ENCODE results near the gene TAPBPL. TPM values are rescaled to one million over a fixed set of nuclear protein-coding genes. Genes with fewer than 3 reads are reported as not detected.
A peak's percentile ranks its signal among the peaks of the same experiment; 100 is the strongest.
"Not testable (repeated sequence)": the region's sequence is repeated elsewhere in the genome, so short reads cannot be mapped to it uniquely, and the experiment has no call there.

Gene TAPBPL
- polyA plus RNA-seq, 1 donor, result 38.5 TPM

- no peak overlapping the region for H3K27ac ChIP-seq (ENCODE audit: low read length)
- DNase-seq, result no peak
- WGBS (ENCODE audit: insufficient coverage, low lambda C conversion rate), result no CpG with 5 or more reads among the region's 8 CpGs
Measured at GRCh38 chr12:6424866-6425265, 27.0 kb upstream of the TAPBPL start.

GRCh38 chr12:6425590-6426531 lies 26.0 kb upstream of the TAPBPL start:
- Histone ChIP-seq H3K9me3 (ENCODE audit: control insufficient read depth, low read depth, low read length) (no peaks in the 10 kb centered on the region), H3K4me3 (ENCODE audit: low read length) (no peak overlapping the region), H3K4me1 (ENCODE audit: control insufficient read depth, insufficient read depth, low read length) (peaks cover 2% of the 10 kb centered on the region), H3K36me3 (ENCODE audit: control insufficient read depth, insufficient read depth, low read length) (no peaks in the 10 kb centered on the region), H3K27ac (ENCODE audit: low read length) (no peak overlapping the region), H3K27me3 (ENCODE audit: control insufficient read depth, insufficient read depth, low read length) (no peaks in the 10 kb centered on the region)
- DNase-seq, result peak; percentile 47 to 70
- WGBS (ENCODE audit: insufficient coverage, low lambda C conversion rate), result 78% methylated on average over 4 of the region's 23 CpGs

More at GRCh38 chr12:6424866-6425265, 27.0 kb upstream of the TAPBPL start:
- no peaks in the 10 kb centered on the region for H3K36me3 ChIP-seq (ENCODE audit: control insufficient read depth, insufficient read depth, low read length)
- peaks cover 2% of the 10 kb centered on the region for H3K4me1 ChIP-seq (ENCODE audit: control insufficient read depth, insufficient read depth, low read length)
- no peaks in the 10 kb centered on the region for H3K27me3 ChIP-seq (ENCODE audit: control insufficient read depth, insufficient read depth, low read length)
- no peak overlapping the region for H3K4me3 ChIP-seq (ENCODE audit: low read length)
- H3K9me3 ChIP-seq (ENCODE audit: control insufficient read depth, low read depth, low read length), result no peaks in the 10 kb centered on the region

GRCh38 chr12:6426882-6427671 lies 24.8 kb upstream of the TAPBPL start:
- no peak overlapping the region for H3K27ac ChIP-seq (ENCODE audit: low read length)
- no peaks in the 10 kb centered on the region for H3K36me3 ChIP-seq (ENCODE audit: control insufficient read depth, insufficient read depth, low read length)
- no peak for DNase-seq
- WGBS (ENCODE audit: insufficient coverage, low lambda C conversion rate), result 93% methylated on average over 2 of the region's 14 CpGs
- no peaks in the 10 kb centered on the region for H3K9me3 ChIP-seq (ENCODE audit: control insufficient read depth, low read depth, low read length)
- no peak overlapping the region for H3K4me3 ChIP-seq (ENCODE audit: low read length)
- no peaks in the 10 kb centered on the region for H3K27me3 ChIP-seq (ENCODE audit: control insufficient read depth, insufficient read depth, low read length)
- peaks cover 2% of the 10 kb centered on the region for H3K4me1 ChIP-seq (ENCODE audit: control insufficient read depth, insufficient read depth, low read length)

DNA sequence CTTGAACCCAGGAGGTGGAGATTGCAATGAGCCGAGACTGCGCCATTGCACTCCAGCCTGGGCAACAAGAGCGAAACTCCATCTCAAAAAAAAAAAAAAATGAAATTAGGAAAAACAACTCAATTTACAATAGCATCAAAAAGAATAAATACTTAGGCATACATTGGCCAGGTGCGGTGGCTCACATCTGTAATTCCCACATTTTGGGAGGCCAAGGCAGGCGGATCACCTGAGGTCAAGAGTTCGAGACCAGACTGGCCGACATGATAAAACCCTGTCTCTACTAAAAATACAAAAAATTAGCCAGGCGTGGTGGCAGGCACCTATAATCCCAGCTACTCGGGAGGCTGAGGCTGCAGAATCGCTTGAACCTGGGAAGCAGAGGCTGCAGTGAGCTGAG lies 24.0 kb upstream of the TAPBPL start:
- not testable (repeated sequence) for H3K27ac ChIP-seq (ENCODE audit: low read length)

GRCh38 chr12:6428326-6428725 lies 23.5 kb upstream of the TAPBPL start:
- Histone ChIP-seq H3K4me1 (ENCODE audit: control insufficient read depth, insufficient read depth, low read length) (peaks cover 2% of the 10 kb centered on the region), H3K36me3 (ENCODE audit: control insufficient read depth, insufficient read depth, low read length) (no peaks in the 10 kb centered on the region), H3K27me3 (ENCODE audit: control insufficient read depth, insufficient read depth, low read length) (no peaks in the 10 kb centered on the region), H3K4me3 (ENCODE audit: low read length) (no peak overlapping the region), H3K9me3 (ENCODE audit: control insufficient read depth, low read depth, low read length) (no peaks in the 10 kb centered on the region), H3K27ac (ENCODE audit: low read length) (no peak overlapping the region)
- no peak for DNase-seq
- WGBS (ENCODE audit: insufficient coverage, low lambda C conversion rate), result 100% methylated on average over 1 of the region's 3 CpGs

More for the DNA sequence above, 24.0 kb upstream of the TAPBPL start:
- not testable (repeated sequence) for H3K4me1 ChIP-seq (ENCODE audit: control insufficient read depth, insufficient read depth, low read length); DNase-seq; H3K9me3 ChIP-seq (ENCODE audit: control insufficient read depth, low read depth, low read length); H3K4me3 ChIP-seq (ENCODE audit: low read length); H3K36me3 ChIP-seq (ENCODE audit: control insufficient read depth, insufficient read depth, low read length); H3K27me3 ChIP-seq (ENCODE audit: control insufficient read depth, insufficient read depth, low read length)
- 100% methylated on average over 2 of the region's 10 CpGs for WGBS (ENCODE audit: insufficient coverage, low lambda C conversion rate)

GRCh38 chr12:6430124-6430989 lies 21.5 kb upstream of the TAPBPL start:
- Histone ChIP-seq H3K36me3 (ENCODE audit: control insufficient read depth, insufficient read depth, low read length) (no peaks in the 10 kb centered on the region), H3K9me3 (ENCODE audit: control insufficient read depth, low read depth, low read length) (no peaks in the 10 kb centered on the region), H3K4me3 (ENCODE audit: low read length) (no peak overlapping the region), H3K27ac (ENCODE audit: low read length) (no peak overlapping the region), H3K4me1 (ENCODE audit: control insufficient read depth, insufficient read depth, low read length) (no peaks in the 10 kb centered on the region), H3K27me3 (ENCODE audit: control insufficient read depth, insufficient read depth, low read length) (no peaks in the 10 kb centered on the region)
- WGBS (ENCODE audit: insufficient coverage, low lambda C conversion rate), result 80% methylated on average over 8 of the region's 19 CpGs
- DNase-seq, result peak; percentile 42 to 44

GRCh38 chr12:6432991-6433390 lies 18.9 kb upstream of the TAPBPL start:
- no CpG with 5 or more reads among the region's 5 CpGs for WGBS (ENCODE audit: insufficient coverage, low lambda C conversion rate)
- Histone ChIP-seq H3K9me3 (ENCODE audit: control insufficient read depth, low read depth, low read length) (no peaks in the 10 kb centered on the region), H3K4me1 (ENCODE audit: control insufficient read depth, insufficient read depth, low read length) (no peaks in the 10 kb centered on the region), H3K27ac (ENCODE audit: low read length) (no peak overlapping the region), H3K4me3 (ENCODE audit: low read length) (no peak overlapping the region), H3K36me3 (ENCODE audit: control insufficient read depth, insufficient read depth, low read length) (no peaks in the 10 kb centered on the region), H3K27me3 (ENCODE audit: control insufficient read depth, insufficient read depth, low read length) (no peaks in the 10 kb centered on the region)
- no peak for DNase-seq

DNA sequence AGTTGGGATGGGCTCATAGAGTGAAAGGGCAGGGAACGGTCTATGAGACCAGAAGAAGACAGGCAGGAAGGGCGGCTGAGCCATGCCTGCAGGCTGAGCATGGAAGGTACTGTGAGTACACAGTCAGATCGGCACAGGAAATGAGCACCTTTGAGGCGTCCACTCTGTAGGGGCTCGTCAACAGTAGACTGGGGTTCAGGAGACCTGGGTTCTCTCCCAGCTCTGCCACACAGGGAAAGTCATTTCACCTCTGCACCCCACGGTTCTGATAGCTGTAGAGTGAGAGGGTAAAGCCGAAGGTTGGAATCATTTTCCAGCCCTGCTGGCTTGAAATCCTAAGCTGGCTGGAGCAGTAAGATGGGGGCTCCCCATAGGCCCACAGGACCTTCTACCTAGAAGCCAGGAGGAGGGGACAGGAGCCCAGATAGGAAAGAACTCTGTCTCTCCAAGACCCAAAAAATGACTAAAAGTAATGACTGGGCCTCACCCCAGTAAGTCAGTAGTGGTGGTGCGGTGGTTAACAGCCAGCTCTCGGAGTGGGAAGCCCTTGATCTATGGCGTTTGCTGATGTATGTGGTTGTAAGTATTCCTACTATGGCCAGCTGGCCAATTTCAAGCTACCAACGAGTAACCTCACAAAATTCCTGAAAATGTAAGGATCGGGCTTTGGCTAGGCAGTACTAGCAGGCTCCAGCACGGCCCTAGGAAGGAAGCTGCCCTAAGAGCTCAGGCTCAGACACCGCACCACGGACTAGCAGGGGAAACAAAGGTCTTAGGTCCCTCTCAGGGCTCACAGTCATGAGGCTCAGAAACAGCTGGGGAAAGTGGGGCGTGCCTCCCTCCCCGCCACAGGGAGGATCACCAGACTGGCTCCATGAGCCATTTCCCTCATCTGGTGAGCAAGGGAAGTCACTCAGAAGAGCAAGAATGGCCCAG lies 17.4 kb upstream of the TAPBPL start:
- no peak overlapping the region for H3K4me3 ChIP-seq (ENCODE audit: low read length)
- no peak overlapping the region for H3K27ac ChIP-seq (ENCODE audit: low read length)
- H3K27me3 ChIP-seq (ENCODE audit: control insufficient read depth, insufficient read depth, low read length), result no peaks in the 10 kb centered on the region
- H3K36me3 ChIP-seq (ENCODE audit: control insufficient read depth, insufficient read depth, low read length), result no peaks in the 10 kb centered on the region
- no peaks in the 10 kb centered on the region for H3K9me3 ChIP-seq (ENCODE audit: control insufficient read depth, low read depth, low read length)
- no CpG with 5 or more reads among the region's 17 CpGs for WGBS (ENCODE audit: insufficient coverage, low lambda C conversion rate)
- no peak for DNase-seq
- no peaks in the 10 kb centered on the region for H3K4me1 ChIP-seq (ENCODE audit: control insufficient read depth, insufficient read depth, low read length)

DNA sequence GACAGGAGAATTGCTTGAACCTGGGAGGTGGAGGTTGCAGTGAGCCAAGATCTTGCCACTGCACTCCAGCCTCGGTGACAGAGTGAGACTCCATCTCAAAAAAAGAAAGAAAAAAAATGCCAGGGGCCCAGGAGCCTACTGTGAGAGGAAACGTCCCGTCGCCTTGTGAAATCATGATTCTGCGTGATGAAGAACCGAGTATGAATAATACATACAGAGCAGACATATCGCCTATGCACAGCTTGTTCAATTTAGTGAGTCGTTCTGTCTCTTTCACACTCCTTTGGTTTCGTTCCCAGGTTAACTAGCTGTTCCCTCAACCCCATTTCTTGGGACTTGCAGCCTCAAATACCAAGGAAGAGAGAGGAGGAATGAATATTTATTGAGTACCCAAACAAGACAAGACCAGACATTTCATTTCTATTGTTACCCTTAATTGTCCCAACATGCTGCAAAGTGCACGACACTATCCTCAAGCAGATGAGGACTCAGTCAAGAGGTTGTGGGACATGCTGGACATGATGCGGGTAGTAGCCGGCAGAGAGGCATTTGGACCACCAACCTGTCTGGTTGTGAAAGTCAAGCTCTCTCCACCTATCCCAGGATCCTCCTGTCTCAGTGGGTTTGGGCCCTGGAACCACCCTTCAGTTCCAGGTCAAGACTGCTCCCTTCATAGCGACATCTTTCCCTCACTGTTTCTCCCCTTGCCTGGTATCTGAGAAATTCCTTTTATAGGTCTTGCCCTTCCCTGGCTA lies 15.7 kb upstream of the TAPBPL start:
- Histone ChIP-seq H3K9me3 (ENCODE audit: control insufficient read depth, low read depth, low read length) (no peaks in the 10 kb centered on the region), H3K4me3 (ENCODE audit: low read length) (no peak overlapping the region), H3K36me3 (ENCODE audit: control insufficient read depth, insufficient read depth, low read length) (peaks cover 1% of the 10 kb centered on the region), H3K27ac (ENCODE audit: low read length) (no peak overlapping the region), H3K4me1 (ENCODE audit: control insufficient read depth, insufficient read depth, low read length) (no peaks in the 10 kb centered on the region), H3K27me3 (ENCODE audit: control insufficient read depth, insufficient read depth, low read length) (no peaks in the 10 kb centered on the region)
- DNase-seq, result no peak
- WGBS (ENCODE audit: insufficient coverage, low lambda C conversion rate), result 100% methylated on average over 1 of the region's 13 CpGs
